Mesothelial cell of epicardium (in vitro differentiated cells): Measurements from ENCODE around the gene CDH5. TPM values are rescaled to one million over a fixed set of nuclear protein-coding genes. Genes with fewer than 3 reads are reported as not detected.
"Not testable (repeated sequence)": the region's sequence is repeated elsewhere in the genome, so short reads cannot be mapped to it uniquely, and the experiment has no call there.

Experiments used
- DNase-seq, 2 experiments: peaks; one replicate each; pipeline ENCODE4 v3.0.0; 2021; ENCODE audit warnings: low spot score in 2 of 2; ENCODE audit not compliant: unreplicated experiment in 2 of 2
- H3K27ac Mint-ChIP-seq: 2 replicates; pipeline ENCODE4 v1.8.0; 2021; ENCODE audit warnings: mixed read lengths
- H3K27me3 Mint-ChIP-seq: 2 replicates; pipeline ENCODE4 v1.8.0; 2021; ENCODE audit warnings: low read depth, mixed read lengths
- H3K36me3 Mint-ChIP-seq: 2 replicates; pipeline ENCODE4 v1.8.0; 2021; ENCODE audit warnings: mixed read lengths
- H3K4me1 Mint-ChIP-seq: 2 replicates; pipeline ENCODE4 v1.8.0; 2021; ENCODE audit warnings: mixed read lengths
- H3K4me3 Mint-ChIP-seq: 2 replicates; pipeline ENCODE4 v1.8.0; 2021; ENCODE audit warnings: mild to moderate bottlenecking, moderate library complexity, mixed read lengths
- H3K9me3 Mint-ChIP-seq: 2 replicates; pipeline ENCODE4 v1.8.0; 2021; ENCODE audit warnings: mixed read lengths
- total RNA-seq: library from RNA; stranded (reverse); gene quantifications from 3 replicates; pipeline ENCODE4 v1.2.1, GENCODE V29; 2021
- TF ChIP-seq, protein P1 (sequence below): fragments of 200-600 bp; sonication (generic); IDR thresholded peaks from one replicate; pipeline ENCODE4 v1.5.0; 2021; ENCODE audit warnings: antibody characterized with exemption; ENCODE audit not compliant: unreplicated experiment

The CDH5 gene
- total RNA-seq, 1 donor from 2014 or later, result 0.16 TPM

DNA sequence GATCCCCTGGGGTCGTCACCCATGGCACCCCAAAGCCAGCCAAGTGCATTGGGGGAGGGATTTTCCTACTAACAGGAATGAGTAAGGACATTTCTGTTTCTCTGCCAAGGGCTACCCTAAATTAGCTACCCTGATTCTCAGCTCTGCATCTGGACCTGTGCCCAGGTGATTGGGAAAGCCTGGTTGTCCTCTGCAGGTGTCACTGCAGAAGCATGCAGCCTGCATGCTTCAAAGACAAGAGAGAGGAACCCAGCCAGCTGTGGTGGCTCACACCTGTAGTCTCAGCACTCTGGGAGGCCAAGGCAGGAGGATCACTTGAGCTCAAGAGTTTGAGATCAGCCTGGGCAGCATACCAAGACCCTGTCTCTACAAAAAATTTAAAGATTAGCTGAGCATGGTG, 80.2 kb downstream of the CDH5 start:
- Mint-ChIP-seq H3K4me1 (no peaks in the 10 kb centered on the region), H3K27me3 (peaks cover 41% of the 10 kb centered on the region)
- TF ChIP-seq, protein P1, sequence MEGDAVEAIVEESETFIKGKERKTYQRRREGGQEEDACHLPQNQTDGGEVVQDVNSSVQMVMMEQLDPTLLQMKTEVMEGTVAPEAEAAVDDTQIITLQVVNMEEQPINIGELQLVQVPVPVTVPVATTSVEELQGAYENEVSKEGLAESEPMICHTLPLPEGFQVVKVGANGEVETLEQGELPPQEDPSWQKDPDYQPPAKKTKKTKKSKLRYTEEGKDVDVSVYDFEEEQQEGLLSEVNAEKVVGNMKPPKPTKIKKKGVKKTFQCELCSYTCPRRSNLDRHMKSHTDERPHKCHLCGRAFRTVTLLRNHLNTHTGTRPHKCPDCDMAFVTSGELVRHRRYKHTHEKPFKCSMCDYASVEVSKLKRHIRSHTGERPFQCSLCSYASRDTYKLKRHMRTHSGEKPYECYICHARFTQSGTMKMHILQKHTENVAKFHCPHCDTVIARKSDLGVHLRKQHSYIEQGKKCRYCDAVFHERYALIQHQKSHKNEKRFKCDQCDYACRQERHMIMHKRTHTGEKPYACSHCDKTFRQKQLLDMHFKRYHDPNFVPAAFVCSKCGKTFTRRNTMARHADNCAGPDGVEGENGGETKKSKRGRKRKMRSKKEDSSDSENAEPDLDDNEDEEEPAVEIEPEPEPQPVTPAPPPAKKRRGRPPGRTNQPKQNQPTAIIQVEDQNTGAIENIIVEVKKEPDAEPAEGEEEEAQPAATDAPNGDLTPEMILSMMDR, result no peak

DNA sequence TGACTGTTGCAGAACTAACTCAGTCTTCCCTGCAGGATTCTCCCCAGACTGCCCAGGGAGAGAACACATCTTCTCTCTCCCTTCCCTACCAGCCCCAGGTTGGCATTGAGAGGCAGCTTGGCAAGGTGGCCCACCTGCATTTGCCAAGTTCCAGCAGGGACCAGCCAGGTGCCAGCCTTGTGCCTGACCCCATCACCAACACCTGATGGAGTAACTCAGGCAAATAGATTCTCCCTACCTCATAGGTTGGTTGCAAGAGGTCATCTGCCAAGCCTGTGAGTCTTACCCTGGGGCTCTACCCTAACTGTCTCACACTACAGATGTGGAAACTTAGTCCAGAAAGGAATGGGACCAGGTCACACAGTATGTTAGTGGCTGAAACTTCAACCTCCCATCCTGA, 81.0 kb downstream of the CDH5 start:
- DNase-seq, result no peak
- Mint-ChIP-seq H3K27me3 (peaks cover 34% of the 10 kb centered on the region), H3K27ac (no peak overlapping the region), H3K4me3 (no peak overlapping the region), H3K9me3 (no peaks in the 10 kb centered on the region), H3K4me1 (no peaks in the 10 kb centered on the region), H3K36me3 (no peaks in the 10 kb centered on the region)
- TF ChIP-seq, protein P1, result no peak

More for the DNA sequence above, 80.2 kb downstream of the CDH5 start:
- H3K27ac Mint-ChIP-seq, result no peak overlapping the region
- no peak for DNase-seq
- no peaks in the 10 kb centered on the region for H3K9me3 Mint-ChIP-seq
- no peak overlapping the region for H3K4me3 Mint-ChIP-seq
- H3K36me3 Mint-ChIP-seq, result no peaks in the 10 kb centered on the region

DNA sequence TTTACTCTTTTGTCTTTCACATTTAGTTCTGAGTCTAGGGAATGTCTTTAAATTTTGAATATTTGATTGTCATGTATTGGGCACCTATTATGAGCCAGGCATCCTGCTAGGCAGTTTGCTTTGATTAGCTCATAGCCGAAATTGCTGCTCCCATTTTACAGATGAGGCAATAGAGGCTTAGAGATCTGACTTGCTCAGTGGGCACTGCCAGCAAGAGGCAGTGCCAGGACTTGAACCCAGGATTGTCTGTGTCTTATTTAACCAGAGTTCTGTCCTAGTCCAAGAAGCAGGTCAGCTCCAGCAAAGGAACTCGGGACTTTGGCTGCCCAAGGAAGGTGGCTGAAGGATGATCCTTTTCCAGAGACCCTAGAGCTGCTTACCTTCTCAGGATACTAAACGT, 85.1 kb downstream of the CDH5 start:
- Mint-ChIP-seq H3K36me3 (no peaks in the 10 kb centered on the region), H3K4me3 (no peak overlapping the region), H3K27me3 (peaks cover 11% of the 10 kb centered on the region), H3K4me1 (no peaks in the 10 kb centered on the region), H3K9me3 (no peaks in the 10 kb centered on the region), H3K27ac (no peak overlapping the region)
- TF ChIP-seq, protein P1, result no peak
- no peak for DNase-seq

DNA sequence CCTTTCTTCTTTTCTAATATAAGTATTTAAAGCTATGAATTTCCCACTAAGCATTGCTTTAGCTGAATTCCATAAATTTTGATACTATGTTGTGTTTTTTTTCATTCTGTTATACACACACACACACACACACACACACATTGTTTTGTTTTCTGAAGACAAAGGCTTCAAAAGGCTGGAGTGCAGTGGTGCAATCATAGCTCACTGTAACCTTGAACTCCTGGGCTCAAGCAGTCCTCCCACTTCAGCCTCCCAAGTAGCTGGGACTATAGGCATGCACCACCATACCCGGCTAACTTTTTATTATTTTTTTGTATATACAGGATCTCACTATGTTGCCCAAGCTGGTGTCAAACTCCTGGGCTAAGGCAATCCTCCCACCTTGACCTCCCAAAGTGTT, 86.7 kb downstream of the CDH5 start:
- not testable (repeated sequence) for DNase-seq, H3K9me3 Mint-ChIP-seq, H3K27ac Mint-ChIP-seq, H3K27me3 Mint-ChIP-seq, H3K4me1 Mint-ChIP-seq, H3K36me3 Mint-ChIP-seq, H3K4me3 Mint-ChIP-seq

Other genes with a start within 250 kb of the CDH5 start
- gene BEAN1, start 60.6 kb downstream of the CDH5 start, total RNA-seq, result 0.82 to 1.1 TPM (median 1.0 TPM) in 3 replicates
- gene TK2, start 183.4 kb downstream of the CDH5 start, total RNA-seq, result 24.9 to 28.8 TPM (median 28.5 TPM) in 3 replicates
- gene CKLF, start 185.9 kb downstream of the CDH5 start, total RNA-seq, result 28.9 to 33.2 TPM (median 31.1 TPM) in 3 replicates
- 10.0 to 10.3 TPM (median 10.2 TPM) in 3 replicates for gene CMTM1, start 199.7 kb downstream of the CDH5 start, total RNA-seq
- 0.25 to 0.58 TPM (median 0.51 TPM) in 3 replicates for gene CMTM2, start 212.8 kb downstream of the CDH5 start, total RNA-seq
- gene CMTM3, start 238.0 kb downstream of the CDH5 start, total RNA-seq, result 56.9 to 60.7 TPM (median 59.3 TPM) in 3 replicates